Chondrocyte (in vitro differentiated cells): ENCODE results near the gene NOVA2. TPM values are rescaled to one million over a fixed set of nuclear protein-coding genes. Genes with fewer than 3 reads are reported as not detected.

Source experiments
- DNase-seq: peaks from one replicate; pipeline ENCODE4 v3.0.0; 2021; ENCODE audit warnings: mixed read lengths, low spot score
- H3K27ac Mint-ChIP-seq: one replicate; pipeline ENCODE4 v1.8.0; 2021; ENCODE audit warnings: mild to moderate bottlenecking, moderate library complexity, mixed read lengths; ENCODE audit not compliant: unreplicated experiment
- H3K27me3 Mint-ChIP-seq: 2 replicates; pipeline ENCODE4 v1.8.0; 2021; ENCODE audit warnings: low read depth, mixed read lengths
- H3K36me3 Mint-ChIP-seq: 2 replicates; pipeline ENCODE4 v1.8.0; 2021; ENCODE audit warnings: low read depth, mixed read lengths
- H3K4me1 Mint-ChIP-seq: 2 replicates; pipeline ENCODE4 v1.8.0; 2021; ENCODE audit warnings: low read depth, mild to moderate bottlenecking, mixed read lengths
- H3K4me3 Mint-ChIP-seq: one replicate; pipeline ENCODE4 v1.8.0; 2021; ENCODE audit warnings: mild to moderate bottlenecking, moderate library complexity, mixed read lengths; ENCODE audit not compliant: unreplicated experiment
- H3K9me3 Mint-ChIP-seq: 2 replicates; pipeline ENCODE4 v1.8.0; 2021; ENCODE audit warnings: low read depth, mixed read lengths
- total RNA-seq: library from RNA; stranded (reverse); gene quantifications from 3 replicates; pipeline ENCODE4 v1.2.1, GENCODE V29; 2021
- TF ChIP-seq, protein P1 (sequence below): fragments of 200-600 bp; sonication (generic); IDR thresholded peaks from 2 replicates; pipeline ENCODE4 v1.5.0; 2021; ENCODE audit warnings: antibody characterized with exemption, mild to moderate bottlenecking, moderate library complexity

NOVA2 gene
- total RNA-seq, 1 donor from 2014 or later = 0.22 TPM

DNA sequence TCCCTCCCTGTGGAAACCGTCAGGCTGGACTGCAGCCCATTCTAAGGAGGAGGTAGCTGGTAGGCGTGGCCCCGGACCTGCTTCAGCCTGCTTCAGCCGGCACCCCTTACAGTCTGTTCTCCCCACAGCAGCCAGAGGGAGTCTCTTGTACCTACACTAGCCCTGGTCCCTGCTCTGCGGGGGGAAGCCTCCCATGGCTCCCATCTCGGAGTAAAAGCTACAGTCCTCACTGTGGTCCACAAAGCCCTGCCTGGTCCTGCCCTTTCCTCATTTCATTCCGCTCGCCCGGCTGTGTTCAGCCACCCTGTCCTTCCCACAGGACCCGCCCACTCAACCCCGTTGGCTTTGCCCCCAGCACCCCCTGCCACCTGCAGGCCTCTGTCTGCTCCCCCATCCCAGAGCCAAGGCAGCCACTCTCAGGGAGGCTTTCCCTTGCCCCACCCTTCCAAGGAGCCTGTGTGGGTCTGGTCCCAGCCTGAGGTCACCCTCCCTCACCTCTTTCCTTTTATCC lies 47.9 kb upstream of the NOVA2 start:
- peaks cover 3% of the 10 kb centered on the region for H3K9me3 Mint-ChIP-seq
- no peak overlapping the region for H3K27ac Mint-ChIP-seq
- no peak overlapping the region for H3K4me3 Mint-ChIP-seq
- no peak for DNase-seq
- peaks cover 7% of the 10 kb centered on the region for H3K36me3 Mint-ChIP-seq
- H3K4me1 Mint-ChIP-seq = peaks cover 3% of the 10 kb centered on the region
- peaks cover 3% of the 10 kb centered on the region for H3K27me3 Mint-ChIP-seq
- TF ChIP-seq, protein P1, sequence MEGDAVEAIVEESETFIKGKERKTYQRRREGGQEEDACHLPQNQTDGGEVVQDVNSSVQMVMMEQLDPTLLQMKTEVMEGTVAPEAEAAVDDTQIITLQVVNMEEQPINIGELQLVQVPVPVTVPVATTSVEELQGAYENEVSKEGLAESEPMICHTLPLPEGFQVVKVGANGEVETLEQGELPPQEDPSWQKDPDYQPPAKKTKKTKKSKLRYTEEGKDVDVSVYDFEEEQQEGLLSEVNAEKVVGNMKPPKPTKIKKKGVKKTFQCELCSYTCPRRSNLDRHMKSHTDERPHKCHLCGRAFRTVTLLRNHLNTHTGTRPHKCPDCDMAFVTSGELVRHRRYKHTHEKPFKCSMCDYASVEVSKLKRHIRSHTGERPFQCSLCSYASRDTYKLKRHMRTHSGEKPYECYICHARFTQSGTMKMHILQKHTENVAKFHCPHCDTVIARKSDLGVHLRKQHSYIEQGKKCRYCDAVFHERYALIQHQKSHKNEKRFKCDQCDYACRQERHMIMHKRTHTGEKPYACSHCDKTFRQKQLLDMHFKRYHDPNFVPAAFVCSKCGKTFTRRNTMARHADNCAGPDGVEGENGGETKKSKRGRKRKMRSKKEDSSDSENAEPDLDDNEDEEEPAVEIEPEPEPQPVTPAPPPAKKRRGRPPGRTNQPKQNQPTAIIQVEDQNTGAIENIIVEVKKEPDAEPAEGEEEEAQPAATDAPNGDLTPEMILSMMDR = no peak

DNA sequence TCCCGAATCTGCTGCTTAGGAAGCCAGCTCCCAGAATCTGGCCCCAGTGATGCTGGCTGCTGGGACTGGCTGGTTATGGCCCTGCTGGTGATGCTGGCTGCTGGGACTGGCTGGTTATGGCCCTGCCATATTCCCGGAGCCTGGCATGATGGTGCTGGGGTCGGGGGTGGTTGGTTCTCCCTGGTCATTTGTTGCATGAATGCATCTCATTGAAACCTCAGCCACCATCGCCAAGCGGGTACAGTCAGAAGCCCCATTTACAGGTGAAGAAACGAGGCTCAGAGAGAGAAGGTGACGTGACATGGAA lies 47.1 kb upstream of the NOVA2 start:
- no peaks in the 10 kb centered on the region for H3K9me3 Mint-ChIP-seq
- H3K4me3 Mint-ChIP-seq = no peak overlapping the region
- no peak for DNase-seq
- peaks cover 3% of the 10 kb centered on the region for H3K36me3 Mint-ChIP-seq
- H3K4me1 Mint-ChIP-seq = peaks cover 8% of the 10 kb centered on the region
- TF ChIP-seq, protein P1 = no peak
- H3K27ac Mint-ChIP-seq = no peak overlapping the region
- H3K27me3 Mint-ChIP-seq = peaks cover 4% of the 10 kb centered on the region

GRCh38 chr19:46019270-46019669 lies 45.6 kb upstream of the NOVA2 start:
- TF ChIP-seq, protein P1 = no peak
- DNase-seq = no peak
- Mint-ChIP-seq H3K4me1 (peaks cover 17% of the 10 kb centered on the region), H3K36me3 (peaks cover 3% of the 10 kb centered on the region), H3K27me3 (peaks cover 12% of the 10 kb centered on the region), H3K9me3 (no peaks in the 10 kb centered on the region), H3K4me3 (no peak overlapping the region), H3K27ac (no peak overlapping the region)

GRCh38 chr19:46018729-46019251 lies 45.1 kb upstream of the NOVA2 start:
- Mint-ChIP-seq H3K4me1 (peaks cover 17% of the 10 kb centered on the region), H3K4me3 (no peak overlapping the region), H3K27me3 (peaks cover 13% of the 10 kb centered on the region), H3K36me3 (peaks cover 3% of the 10 kb centered on the region), H3K27ac (no peak overlapping the region), H3K9me3 (no peaks in the 10 kb centered on the region)
- TF ChIP-seq, protein P1 = no peak
- DNase-seq = no peak

GRCh38 chr19:46017874-46018675 lies 44.4 kb upstream of the NOVA2 start:
- peaks cover 17% of the 10 kb centered on the region for H3K4me1 Mint-ChIP-seq
- no peak overlapping the region for H3K27ac Mint-ChIP-seq
- no peak for DNase-seq
- no peaks in the 10 kb centered on the region for H3K9me3 Mint-ChIP-seq
- H3K36me3 Mint-ChIP-seq = peaks cover 3% of the 10 kb centered on the region
- TF ChIP-seq, protein P1 = no peak
- H3K4me3 Mint-ChIP-seq = no peak overlapping the region
- H3K27me3 Mint-ChIP-seq = peaks cover 13% of the 10 kb centered on the region
